Measurements from ENCODE around the gene TRAF2. TPM values are rescaled to one million over a fixed set of nuclear protein-coding genes. Genes with fewer than 3 reads are reported as not detected.

The TRAF2 gene
- total RNA-seq, 1 donor from 2014 or later = 10.0 TPM

DNA sequence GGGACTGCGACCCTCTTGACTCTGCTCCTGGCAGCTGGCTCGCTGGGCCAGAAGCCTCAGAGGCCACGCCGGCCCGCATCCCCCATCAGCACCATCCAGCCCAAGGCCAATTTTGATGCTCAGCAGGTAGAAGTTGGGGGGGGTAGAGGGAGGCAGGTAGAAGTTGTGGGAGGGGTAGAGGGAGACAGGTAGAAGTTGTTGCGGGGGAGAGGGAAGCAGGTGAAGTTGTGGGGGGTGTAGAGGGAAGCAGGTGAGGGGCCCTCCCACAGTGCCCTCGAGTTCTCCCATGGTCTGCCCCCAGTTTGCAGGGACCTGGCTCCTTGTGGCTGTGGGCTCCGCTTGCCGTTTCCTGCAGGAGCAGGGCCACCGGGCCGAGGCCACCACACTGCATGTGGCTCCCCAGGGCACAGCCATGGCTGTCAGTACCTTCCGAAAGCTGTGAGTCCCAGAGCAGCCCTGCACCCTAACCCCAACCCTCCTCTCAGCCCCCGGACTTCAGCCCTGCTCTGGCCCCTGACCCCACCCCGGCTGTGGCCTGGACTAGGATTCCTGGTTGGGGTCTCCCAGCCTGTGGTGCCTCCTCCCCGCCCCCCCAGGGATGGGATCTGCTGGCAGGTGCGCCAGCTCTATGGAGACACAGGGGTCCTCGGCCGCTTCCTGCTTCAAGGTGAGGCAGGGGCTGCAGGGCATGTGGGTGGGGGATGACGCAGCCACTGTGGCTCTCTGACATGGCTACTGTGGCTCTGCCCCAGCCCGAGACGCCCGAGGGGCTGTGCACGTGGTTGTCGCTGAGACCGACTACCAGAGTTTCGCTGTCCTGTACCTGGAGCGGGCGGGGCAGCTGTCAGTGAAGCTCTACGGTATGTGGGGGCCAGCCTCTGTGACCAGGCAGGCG is 59.3 kb downstream of the TRAF2 start:
- intact Hi-C loops (cut with micrococcal nuclease) = no loop called here
- H3K4me1 ChIP-seq = peaks cover 75% of the 10 kb centered on the region
- TF ChIP-seq, protein P1, sequence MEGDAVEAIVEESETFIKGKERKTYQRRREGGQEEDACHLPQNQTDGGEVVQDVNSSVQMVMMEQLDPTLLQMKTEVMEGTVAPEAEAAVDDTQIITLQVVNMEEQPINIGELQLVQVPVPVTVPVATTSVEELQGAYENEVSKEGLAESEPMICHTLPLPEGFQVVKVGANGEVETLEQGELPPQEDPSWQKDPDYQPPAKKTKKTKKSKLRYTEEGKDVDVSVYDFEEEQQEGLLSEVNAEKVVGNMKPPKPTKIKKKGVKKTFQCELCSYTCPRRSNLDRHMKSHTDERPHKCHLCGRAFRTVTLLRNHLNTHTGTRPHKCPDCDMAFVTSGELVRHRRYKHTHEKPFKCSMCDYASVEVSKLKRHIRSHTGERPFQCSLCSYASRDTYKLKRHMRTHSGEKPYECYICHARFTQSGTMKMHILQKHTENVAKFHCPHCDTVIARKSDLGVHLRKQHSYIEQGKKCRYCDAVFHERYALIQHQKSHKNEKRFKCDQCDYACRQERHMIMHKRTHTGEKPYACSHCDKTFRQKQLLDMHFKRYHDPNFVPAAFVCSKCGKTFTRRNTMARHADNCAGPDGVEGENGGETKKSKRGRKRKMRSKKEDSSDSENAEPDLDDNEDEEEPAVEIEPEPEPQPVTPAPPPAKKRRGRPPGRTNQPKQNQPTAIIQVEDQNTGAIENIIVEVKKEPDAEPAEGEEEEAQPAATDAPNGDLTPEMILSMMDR (IDR thresholded peaks at IDR 0.05; ENCODE audit: borderline replicate concordance) = no peak
- no peaks in the 10 kb centered on the region for H3K27me3 ChIP-seq (ENCODE audit: low read depth)
- peaks cover 27% of the 10 kb centered on the region for H3K36me3 ChIP-seq
- no peak overlapping the region for H3K4me3 ChIP-seq
- no peak for DNase-seq
- H3K27ac ChIP-seq (replicated peaks) = no peak overlapping the region
- H3K9me3 ChIP-seq (replicated peaks) = no peaks in the 10 kb centered on the region

GRCh38 chr9:136946228-136947027 is 60.1 kb downstream of the TRAF2 start:
- TF ChIP-seq, protein P1 (IDR thresholded peaks at IDR 0.05; ENCODE audit: borderline replicate concordance) = no peak
- Histone ChIP-seq H3K27me3 (ENCODE audit: low read depth) (no peaks in the 10 kb centered on the region), H3K9me3 (replicated peaks) (no peaks in the 10 kb centered on the region), H3K4me3 (no peak overlapping the region), H3K4me1 (peaks cover 75% of the 10 kb centered on the region), H3K36me3 (peaks cover 19% of the 10 kb centered on the region), H3K27ac (replicated peaks) (no peak overlapping the region)
- intact Hi-C loops (cut with micrococcal nuclease) = no loop called here
- DNase-seq = no peak

GRCh38 chr9:136947028-136947891 is 60.9 kb downstream of the TRAF2 start:
- H3K9me3 ChIP-seq (replicated peaks) = no peaks in the 10 kb centered on the region
- TF ChIP-seq, protein P1 (IDR thresholded peaks at IDR 0.05; ENCODE audit: borderline replicate concordance) = no peak
- no peak for DNase-seq
- H3K4me1 ChIP-seq = peaks cover 77% of the 10 kb centered on the region
- H3K27me3 ChIP-seq (ENCODE audit: low read depth) = no peaks in the 10 kb centered on the region
- no peak overlapping the region for H3K4me3 ChIP-seq
- intact Hi-C loops (cut with micrococcal nuclease) = no loop called here
- peaks cover 11% of the 10 kb centered on the region for H3K36me3 ChIP-seq
- peak overlapping the region; percentile 94 for H3K27ac ChIP-seq (replicated peaks)

DNA sequence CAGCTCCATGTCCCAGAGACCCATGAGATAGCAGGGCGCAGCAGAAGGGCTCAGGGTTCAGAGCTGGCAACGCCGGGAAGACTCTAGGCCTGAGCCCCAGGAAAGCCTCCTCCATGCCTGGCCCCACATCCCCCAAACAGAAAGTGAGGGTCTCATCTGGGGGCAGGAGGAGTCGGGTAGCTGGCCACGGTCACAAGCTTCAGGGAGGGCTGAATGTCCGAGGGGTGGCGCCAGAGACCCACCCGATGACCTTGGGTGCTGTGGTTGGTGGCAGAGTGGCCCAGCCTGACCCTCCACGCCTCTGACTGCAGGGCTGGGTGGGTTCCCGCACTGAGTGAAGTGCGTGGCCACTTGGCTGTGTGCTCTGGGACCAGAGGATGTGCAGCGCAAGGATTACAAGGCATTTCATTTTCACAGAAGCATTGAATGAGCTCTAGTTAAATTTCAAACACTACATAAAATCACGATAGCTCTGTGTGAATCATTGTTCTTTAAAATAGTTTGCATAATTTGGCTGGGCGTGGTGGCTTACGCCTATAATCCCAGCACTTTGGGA is 61.7 kb downstream of the TRAF2 start:
- no peaks in the 10 kb centered on the region for H3K27me3 ChIP-seq (ENCODE audit: low read depth)
- intact Hi-C loops (cut with micrococcal nuclease) = no loop called here
- peaks cover 75% of the 10 kb centered on the region for H3K4me1 ChIP-seq
- peaks cover 3% of the 10 kb centered on the region for H3K36me3 ChIP-seq
- no peak overlapping the region for H3K4me3 ChIP-seq
- TF ChIP-seq, protein P1 (IDR thresholded peaks at IDR 0.05; ENCODE audit: borderline replicate concordance) = peak; percentile 79
- no peaks in the 10 kb centered on the region for H3K9me3 ChIP-seq (replicated peaks)
- H3K27ac ChIP-seq (replicated peaks) = peak overlapping the region; percentile 94
- peak; percentile 71 for DNase-seq
